GM19372 (cell line): ENCODE data around the gene CHST5.
"Not testable (repeated sequence)": the region's sequence is repeated elsewhere in the genome, so short reads cannot be mapped to it uniquely, and the experiment has no call there.

Experiments used
- ATAC-seq: cut with Tn5 transposase; IDR thresholded peaks from one replicate; pipeline ENCODE4 v1.9.1; 2021; ENCODE audit warnings: mild to moderate bottlenecking, low read depth, moderate library complexity; ENCODE audit not compliant: unreplicated experiment

Gene CHST5

DNA sequence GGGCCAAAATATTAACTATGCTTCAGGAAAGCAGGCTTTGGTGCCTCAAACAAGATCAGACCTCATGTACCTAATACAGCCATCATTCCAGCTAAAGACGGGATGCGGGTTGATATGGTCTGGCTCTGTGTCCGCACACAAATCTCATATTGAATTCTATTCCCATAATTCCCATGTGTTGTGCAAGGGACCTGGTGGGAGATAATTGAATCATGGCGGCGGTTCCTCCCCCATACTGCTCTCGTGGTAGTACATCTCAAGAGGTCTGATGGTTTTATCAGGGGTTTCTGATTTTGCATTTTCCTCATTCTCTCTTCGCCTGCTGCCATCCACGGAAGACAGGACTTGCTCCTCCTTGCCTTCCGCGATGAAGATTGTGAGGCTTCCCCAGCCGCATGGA lies 21.6 kb downstream of the CHST5 start:
- no peak for ATAC-seq

DNA sequence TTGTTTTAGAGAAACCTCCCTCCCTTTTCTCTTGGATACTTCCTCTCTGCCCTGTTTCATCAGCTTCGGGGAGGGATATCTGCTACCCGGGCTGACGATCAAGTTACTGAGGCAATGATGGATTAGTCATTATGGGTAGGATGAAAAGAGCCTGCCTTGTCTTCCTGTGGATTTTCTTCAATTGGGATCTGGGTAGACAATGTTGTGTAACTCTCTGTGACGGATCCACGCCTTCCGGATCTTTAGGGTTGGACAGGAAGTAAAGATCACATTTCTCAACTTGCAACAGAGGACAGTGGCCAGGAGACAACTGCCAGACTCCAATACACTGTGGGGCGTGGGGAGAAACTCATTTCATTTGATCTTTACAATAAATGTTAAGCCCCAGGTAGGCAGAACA lies 29.3 kb downstream of the CHST5 start:
- no peak for ATAC-seq

DNA sequence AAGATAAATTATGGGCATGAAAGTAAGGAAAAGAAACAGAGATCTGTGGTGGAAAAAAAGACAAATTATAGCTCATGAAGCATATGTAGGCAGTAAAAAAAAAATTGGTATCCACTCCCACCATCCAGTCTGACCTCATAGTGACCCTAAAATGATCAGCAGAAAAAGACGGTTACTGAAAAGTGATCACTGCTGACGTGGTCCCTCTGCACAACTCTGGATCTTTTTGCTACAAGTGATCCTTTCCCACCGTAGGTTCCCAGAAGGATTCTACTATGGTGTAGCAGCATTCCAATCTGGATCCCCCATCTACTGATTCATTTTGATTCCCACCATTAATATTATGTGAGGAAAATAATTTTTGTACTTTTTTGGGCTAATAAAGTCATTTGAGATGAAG lies 29.8 kb downstream of the CHST5 start:
- no peak for ATAC-seq

DNA sequence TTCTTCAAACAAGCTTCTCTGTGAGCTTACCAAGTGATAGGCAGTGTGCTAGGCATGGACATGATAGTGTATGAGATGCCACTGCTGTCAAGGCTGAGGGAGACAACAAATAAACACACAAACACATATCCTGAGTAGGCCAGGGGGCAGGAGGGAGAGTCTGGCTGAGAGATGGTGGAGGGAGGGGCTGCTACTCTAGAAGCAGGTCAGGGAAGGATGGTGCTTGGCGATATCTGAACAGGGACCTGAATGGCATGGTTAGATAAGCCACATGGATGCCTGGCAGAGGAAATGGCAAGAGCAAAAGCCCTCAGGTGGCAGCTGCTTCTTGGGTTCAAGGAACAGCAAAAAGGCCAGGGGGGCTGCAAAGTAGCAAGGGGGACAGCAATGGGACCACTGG lies 32.1 kb downstream of the CHST5 start:
- no peak for ATAC-seq

DNA sequence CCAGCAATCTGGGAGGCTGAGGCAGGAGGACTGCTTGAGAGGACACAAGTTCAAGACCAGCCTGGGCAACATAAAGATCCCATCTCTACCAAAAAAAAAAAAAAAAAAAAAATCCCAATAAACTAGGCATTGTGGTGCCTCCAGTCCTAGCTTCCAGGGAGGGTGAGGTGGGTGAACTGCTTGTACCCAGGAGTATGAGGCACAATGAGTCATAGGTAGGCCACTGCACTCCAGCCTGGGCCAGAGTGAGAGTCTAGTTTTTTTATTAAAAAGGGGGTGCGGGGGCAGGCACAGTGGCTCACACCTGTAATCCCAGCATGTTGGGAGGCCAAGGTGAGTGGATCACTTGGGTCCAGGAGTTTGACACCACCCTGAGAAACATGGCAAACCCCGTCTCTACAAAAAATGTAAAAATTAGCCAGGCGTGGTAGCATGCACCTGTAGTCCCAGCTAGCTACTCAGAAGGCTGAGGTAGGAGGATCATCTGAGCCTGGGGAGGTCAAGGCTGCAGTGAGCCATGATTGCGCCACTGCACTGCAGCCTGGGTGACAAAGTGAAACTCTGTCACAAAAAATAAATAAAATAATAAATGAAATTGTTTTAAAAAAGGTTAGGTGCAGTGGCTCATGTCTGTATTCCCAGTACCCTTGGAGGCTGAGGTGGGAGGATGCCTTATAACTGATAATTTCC lies 32.8 kb downstream of the CHST5 start:
- no peak for ATAC-seq

DNA sequence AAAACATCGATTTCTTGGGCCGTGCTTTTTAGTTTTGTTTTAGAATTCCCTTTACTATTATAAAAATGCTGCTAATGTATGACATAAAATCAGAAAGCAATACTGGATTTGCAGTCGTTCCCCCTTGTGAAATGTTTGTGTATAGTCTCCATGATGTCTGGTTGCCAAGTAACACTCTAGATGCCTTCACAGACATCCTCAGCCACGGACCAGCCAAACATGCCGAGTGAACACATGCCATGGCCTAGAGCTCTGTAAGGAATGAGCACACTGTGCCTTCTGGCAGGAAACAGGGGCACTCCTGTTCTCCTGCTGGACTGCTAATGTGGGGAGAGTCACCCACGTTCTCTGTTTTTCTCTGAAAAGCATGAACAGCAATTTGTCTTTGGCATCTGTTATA lies 34.1 kb downstream of the CHST5 start:
- not testable (repeated sequence) for ATAC-seq

DNA sequence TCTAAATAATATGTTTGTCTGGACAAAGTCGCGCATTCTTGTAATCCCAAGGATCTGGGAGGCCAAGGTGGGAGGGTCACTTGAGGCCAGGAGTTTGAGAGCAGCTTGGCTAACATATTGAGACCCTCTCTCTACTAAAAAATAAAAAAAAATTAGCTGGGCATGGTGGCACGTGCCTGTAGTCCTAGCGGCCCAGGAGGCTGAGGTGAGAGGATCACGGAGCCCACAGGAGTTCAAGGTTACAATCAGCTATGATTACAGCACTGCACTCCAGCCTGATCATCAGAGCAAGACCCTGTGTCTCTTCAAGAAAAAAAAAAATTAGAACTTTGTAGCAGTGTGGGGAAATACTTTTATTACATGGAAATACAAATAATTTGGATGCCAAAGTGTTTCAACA lies 34.5 kb downstream of the CHST5 start:
- ATAC-seq: no peak

DNA sequence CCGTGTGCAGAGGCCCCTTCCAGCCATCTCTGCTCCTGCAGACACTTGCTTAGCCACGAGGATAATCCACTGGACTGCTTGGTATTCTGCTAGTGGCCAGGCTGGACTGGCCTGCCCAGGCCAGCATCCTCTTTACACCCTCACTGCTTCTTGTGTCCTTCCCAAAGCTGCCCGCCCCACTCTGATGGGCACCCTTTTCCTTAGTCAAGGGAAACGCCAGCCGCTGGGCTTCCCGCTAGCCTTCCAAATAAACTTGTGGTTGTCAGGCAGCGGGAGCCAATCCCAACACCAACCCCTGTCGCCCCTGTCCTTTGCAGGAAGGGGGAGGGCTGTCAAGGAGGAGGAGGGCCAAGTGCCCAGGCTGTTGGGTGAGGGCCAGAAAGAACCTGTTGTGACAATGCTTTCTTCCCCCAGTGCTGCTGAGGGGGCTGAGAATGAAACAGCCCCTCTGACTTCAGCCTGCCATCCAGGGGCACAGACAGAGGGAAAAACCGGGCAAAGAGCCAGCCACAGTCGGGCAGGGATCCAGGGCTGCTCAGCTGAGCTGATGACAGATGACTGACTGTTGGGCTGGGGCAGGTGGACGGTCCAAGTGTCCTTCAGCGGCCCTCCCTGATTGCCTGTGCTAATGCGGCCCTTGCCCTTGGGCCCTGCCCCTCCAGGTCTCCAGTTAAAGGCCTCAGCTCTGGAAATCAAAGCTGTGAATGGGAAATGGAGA lies 37.1 kb downstream of the CHST5 start:
- not testable (repeated sequence) for ATAC-seq

DNA sequence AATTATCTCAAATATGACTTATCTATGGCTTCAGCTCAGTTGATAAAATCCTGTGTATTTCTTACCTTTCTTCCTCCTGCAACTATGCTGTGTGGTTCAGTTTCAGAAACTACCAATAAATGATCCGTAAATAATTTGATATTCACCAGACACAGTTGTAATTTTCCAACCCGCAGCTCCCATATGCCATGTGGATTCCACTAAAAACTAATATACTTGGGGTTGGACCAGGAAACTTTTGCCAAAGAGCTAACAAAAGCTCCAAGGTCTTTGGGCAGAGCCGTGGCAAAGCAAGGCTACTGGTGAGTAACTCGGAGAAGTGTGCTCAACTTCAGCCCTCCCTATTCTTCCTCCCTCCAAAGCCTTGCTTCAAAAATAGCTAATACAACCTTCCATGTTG lies 38.4 kb downstream of the CHST5 start:
- no peak for ATAC-seq

DNA sequence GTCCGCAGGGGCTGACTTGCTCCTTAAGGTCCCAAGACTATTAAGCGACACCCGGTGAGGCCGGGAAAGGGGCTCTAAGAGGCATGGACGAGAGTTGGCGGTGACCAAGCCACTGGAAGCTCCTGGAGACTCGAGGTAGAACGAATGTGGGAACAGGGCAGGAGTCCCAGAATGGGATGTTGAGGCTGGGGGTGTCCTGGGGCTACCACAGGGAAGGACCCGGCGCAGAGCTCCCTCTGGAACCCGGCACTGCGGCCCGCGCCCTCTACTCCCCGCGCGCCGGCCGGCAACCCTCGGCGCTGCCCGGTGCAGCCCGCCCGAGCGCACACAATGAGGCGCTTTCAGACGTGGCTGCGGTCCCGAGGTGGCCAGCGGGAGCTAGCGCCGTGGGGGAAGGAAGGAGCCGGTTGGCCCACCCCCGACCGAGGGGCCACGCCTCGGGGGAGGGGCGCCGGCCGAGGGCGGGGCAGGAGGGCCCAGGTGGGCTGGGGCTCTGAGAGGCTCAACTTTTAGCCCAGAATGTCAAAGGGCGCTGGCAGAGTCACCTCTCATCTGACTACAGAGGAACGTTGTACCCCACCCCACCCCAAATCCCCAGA lies 40.7 kb downstream of the CHST5 start, which contains the start of gene CHST6:
TSS of gene CHST6 (minus strand) at position 366 of the 599 bp plus-strand sequence. CDS start 15,613 bp downstream, outside the sequence.
- ATAC-seq: peak; percentile 63

DNA sequence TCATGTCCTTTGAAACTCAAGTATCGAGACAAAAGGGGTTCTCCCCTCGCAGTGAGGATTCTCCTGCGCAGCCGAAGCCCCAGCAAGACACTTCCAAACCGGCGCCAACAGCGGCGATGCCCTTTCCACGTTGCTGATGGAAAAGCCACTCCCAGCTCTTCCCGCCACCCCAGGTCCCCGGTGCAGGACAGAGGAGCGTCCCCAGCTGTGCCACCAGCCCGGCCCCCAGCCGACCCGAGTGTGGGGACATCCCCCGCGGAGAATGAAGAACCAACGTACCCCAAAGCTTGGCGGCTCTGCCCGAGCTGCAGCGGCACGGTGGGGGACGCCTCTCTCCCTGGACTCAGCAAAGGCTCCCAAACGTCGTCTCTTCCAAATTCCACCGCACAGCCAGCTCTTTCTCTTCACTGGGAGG lies 41.2 kb downstream of the CHST5 start:
- no peak for ATAC-seq

DNA sequence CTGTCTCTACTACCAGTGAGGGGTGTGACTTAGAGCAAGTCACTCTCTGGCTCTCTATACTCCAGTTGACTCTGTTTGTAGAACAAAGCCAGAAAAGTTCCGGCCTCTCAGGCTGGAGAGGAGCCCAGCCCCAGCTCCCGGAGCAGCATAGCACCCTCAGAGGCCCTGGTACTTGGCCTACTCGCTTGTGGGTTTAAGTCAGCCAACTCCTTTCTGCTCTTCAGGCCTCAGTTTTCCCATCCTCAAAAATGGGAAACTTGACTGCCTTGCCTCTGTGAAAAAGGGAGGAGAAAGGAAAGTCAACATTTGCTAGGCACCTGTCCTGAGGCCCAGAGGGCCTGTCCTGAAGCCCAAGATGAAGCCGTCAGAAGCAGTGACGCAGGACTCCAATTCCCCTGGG lies 41.7 kb downstream of the CHST5 start:
- no peak for ATAC-seq

DNA sequence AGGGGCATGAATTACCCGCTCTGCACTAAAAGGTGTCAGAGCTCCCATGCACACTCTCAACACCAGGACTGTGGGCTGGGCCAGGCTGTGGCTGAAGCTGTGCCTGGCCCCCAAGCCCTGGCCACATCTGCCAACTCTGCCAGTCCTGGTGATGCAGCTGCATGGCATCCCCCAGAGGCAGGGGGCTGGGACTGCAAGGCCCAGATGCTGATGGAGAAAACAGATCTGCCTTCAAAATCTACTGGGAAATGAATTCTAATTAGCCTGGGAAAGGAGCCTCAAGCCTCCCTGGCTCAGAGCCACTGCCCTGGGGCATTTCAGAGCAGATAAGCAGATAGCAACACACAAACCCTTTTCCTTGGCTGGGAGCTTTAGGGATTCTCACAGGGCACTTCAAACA lies 44.0 kb downstream of the CHST5 start:
- ATAC-seq: no peak

DNA sequence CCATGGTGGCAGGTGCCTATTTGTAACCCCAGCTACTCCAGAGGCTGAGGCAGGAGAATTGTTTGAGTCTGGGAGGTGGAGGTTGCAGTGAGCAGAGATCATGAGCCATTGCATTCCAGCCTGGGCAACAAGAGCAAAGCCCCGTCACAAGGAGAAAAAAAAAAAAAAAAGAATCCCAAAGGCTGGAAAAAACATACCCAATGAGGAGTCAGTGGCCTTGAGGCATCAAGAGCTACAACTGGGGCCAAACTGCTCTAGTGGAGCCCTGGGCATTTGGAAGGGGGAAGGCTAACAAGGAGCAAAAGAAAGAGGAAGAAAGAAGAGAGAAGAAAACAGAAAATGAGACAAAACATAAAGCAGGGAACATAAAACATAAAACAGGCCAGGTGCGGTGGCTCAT lies 47.6 kb downstream of the CHST5 start:
- no peak for ATAC-seq

DNA sequence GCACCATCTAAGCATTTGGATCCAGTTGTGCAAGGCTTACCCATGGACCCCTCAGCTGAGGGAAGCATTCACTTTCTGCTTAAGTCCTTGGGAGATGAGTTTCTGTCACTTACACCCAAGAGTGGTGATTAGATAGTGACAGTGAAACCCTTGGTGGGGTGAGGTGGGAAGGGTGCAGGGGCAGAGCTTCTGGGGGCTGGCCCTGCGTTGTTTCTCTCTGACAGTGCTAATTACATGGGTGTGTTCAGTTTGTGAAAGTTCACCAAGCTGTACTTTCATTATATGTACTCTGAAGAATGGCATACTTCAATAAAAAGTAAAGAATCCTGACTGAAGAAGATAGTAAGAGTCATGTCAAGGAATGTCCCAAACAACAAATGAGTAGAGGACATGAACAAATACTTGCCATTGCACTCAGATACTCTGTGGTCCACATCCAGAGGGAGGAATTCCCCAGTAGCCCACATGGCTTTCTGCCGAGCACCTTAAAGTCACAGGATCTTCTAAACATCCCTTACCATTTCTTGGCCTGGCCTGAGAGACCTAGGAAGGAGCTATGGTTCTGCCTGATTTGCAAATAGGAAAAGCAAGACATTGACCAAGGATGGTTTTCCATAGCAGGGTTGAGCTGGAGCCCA lies 49.1 kb downstream of the CHST5 start:
- peak; percentile 43 for ATAC-seq

DNA sequence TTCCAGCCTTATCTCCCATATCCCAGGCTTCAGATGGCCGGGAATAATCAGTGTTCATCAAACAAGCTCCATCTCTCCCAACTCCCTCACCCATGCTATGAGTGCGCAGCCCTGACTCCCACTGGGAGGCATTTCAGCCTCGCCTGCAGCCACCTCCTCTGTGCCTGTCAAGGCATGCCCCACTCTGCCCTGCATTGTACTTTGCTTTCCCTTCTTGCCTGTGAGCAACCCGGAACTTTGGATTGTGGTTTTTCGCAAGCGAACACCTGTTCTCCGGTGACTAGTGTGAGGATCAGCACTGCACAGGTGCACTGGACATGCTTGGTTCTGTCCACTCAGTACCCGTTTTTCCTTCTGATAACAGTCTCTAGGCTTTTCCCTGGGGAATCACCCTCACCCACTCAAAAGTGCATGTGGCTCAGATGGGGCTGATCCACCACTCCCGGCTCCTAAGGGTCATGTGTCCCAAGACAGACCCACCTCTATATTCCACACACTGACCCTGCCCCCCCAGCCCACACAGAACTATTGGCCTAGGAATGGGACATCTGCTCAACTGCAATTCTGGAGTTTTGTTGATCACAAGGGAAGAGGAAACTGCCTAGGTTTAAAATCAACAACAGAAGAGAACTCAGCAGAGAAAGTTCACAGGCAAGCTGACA lies 49.8 kb downstream of the CHST5 start:
- no peak for ATAC-seq

DNA sequence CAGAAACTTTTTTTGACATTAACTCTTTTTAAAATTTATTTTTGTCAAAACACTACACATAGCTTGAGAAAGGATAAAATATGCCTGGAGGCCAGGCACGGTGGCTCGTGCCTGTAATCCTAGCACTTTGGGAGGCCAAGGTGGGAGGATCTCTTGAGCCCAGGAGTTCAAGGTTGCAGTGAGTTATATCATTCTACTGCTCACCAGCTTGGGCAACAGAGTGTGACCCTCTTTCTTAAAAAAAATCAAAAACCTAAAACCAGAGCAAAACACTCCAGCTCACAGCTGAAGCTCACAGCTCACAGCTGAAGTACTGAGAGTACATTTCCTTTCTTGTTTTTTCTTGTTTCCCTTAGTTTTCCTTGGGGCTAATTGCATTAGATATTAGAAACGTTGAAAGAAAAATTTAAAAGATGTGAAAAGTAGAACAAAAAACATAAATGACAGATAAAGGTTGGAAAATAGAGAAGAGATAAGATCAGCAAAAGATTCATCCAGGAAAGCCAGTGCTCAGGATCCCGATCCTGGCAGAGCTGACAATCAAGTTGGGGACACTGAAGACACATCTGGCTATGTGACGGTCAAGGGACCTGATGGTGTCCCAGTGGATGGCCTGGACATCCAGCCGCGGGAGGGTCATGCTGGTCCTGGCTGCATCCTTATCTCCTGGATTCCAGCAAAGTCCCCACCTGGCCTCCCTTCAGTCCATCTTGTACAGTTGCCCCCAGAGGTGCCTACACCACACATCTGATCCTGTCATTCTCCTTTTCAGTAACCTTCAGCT lies 50.5 kb downstream of the CHST5 start:
- ATAC-seq: peak; percentile 41

DNA sequence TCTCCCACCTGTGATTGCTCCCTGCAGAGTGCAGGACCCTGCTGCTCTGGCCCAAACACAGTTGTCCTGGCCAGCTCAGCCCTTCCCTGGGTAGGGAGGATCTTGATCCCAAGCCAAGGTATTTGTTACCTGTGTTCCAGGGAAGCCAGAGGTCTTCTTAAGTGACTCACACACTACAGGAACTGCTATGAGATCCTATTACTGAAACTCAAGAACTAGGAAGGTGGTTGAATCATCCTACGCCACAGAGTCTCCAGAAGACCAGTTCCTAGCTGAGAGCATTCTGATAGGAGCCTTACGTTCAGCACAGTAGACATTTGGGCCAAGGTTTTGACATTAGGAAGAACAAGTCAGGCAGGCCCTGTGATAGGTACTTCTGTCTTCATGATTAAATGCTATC lies 52.7 kb downstream of the CHST5 start:
- no peak for ATAC-seq

DNA sequence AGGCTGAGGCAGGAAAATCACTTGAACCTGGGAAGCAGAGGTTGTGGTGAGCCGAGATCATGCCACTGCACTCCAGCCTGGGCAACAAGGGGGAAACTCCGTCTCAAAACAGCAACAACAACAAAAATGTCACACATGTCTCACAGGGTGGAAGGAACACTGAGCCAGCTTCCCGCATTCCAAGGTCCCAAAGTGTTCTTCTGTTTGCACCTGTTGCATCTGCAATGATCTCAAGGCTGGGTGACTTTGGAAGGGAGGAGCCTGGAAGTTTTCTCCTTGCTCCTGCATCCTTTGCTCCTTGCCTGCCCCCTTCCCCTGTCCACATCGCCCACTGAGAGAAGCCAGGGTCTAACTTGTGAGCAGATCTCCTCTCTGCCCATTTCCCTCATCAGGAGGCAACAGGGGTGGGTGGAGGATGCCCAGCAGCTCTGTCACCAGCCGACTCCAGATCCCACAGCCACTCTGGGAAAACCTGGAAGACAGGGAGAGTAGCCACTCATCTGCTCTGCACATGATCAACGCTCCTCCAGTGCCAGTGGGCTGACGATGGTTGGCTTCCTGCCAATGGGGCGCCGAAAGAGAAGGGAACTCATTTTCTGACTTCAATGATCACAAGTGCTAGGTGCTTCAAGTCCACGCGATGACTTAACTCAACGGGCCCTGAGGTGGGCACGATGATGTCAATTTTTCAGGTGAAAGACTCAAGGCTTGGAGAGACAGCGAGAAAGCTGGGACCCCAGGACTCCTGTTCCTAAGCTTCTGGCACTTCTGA lies 53.3 kb downstream of the CHST5 start:
- no peak for ATAC-seq
